Activated T-helper 1 cell treated with anti-CD3 and anti-CD28 coated beads, Interleukin-2, amount 50 U/mL, for 16 hours (primary cell): ENCODE measurements around the gene RASGRF2.
"Not testable (repeated sequence)": the region's sequence is repeated elsewhere in the genome, so short reads cannot be mapped to it uniquely, and the experiment has no call there.

ENCODE experiments used
- DNase-seq, 2 donors: peaks; one replicate each; pipeline ENCODE4 v3.0.0-alpha.2; 2020; ENCODE audit warnings: low read depth in 1 of 2, low spot score in 1 of 2

RASGRF2 gene

DNA sequence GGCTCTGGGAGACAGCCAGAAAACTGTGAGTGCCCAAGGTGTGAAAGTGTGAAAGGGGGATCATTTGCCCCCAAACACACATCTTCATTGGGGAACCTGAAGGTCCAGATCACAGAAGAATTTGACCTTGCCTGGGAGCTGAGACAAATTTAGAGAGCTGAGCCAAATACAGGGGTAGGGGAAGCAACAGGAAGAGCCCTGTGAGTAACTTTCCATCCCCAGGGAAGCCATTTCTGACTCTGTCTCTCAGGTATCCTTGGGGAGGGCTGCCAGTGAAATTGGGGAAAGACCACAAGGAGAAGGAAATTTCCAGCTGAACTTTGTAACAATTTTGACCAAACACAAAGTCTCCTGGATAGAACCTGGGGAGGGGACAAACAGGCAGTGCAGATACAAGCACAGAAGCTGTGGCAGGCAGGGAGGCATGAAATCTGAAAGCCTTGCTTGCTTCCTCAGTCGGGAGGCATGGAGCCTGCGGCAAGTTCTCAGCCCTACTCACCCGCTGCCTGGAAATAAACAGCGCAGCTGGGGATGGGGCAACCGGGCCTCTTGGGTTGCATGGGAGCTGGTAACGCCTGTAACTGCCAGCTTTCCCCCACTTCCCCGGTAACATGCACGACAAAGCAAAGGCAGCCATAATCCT lies 309.7 kb downstream of the RASGRF2 start:
- no peak for DNase-seq

DNA sequence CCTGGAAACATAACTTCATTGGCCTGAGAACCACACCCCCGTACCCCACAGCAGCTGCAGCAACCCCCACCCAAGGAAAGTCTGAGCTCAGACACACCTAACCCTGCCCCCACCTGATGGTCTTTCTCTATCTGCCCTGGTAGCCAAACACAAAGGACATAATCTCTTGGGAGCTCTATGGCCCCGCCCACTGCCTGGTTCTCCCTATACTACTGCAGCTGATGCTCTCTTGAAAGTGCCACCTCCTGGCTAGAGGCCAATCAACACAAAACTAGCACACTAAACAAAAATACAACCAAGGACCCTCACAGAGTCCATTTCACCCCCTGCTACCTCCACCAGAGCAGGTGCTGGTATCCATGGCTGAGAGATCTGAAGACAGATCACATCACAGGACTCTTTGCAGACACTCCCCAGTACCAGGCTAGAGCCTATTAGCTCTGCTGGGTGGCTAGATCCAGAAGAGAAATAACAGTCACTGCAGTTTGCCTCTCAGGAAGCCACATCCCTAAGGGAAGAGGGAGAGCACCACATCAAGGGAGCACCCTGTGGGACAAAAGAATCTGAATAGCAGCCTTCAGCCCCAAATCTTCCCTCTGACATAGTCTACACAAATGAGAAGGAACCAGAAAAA lies 310.3 kb downstream of the RASGRF2 start:
- not testable (repeated sequence) for DNase-seq
